Right lobe of liver (tissue), 6 donors: ENCODE data around the gene E2F6. TPM values are rescaled to one million over a fixed set of nuclear protein-coding genes. Genes with fewer than 3 reads are reported as not detected.

Experiments
- ATAC-seq, 4 donors: fragments of 200-7000 bp; cut with Tn5 transposase; one replicate each; pipeline ENCODE4 v1.9.1; 2020; ENCODE audit warnings: mild to moderate bottlenecking in 4 of 4, moderate library complexity in 4 of 4
- DNase-seq, 3 donors: peaks; one replicate each; pipeline ENCODE4 v3.0.0-alpha.2; 2020
- H3K27ac ChIP-seq, 3 donors: fragments of 200-600 bp; one replicate each; pipeline ENCODE4 v1.8.0; 2022
- H3K27me3 ChIP-seq, 2 donors: fragments of 200-600 bp; one replicate each; pipeline ENCODE4 v1.8.0; 2022
- H3K36me3 ChIP-seq, 4 donors: fragments of 200-600 bp; sonication (generic) in 1 of 4; one replicate each; pipeline versions ENCODE4 v1.5.1 to v1.8.0; 2017 to 2022; ENCODE audit warnings: control low read depth in 1 of 4
- H3K4me1 ChIP-seq, 4 donors: fragments of 200-600 bp; sonication (generic) in 1 of 4; one replicate each; pipeline versions ENCODE4 v1.5.1 to v1.8.0; 2017 to 2022; ENCODE audit warnings: control low read depth in 1 of 4
- H3K4me3 ChIP-seq, 3 donors: fragments of 200-600 bp; one replicate each; pipeline ENCODE4 v1.8.0; 2022
- H3K9me3 ChIP-seq, 4 donors: fragments of 200-600 bp; sonication (generic) in 1 of 4; one replicate each; pipeline versions ENCODE4 v1.5.1 to v1.8.0; 2017 to 2022; ENCODE audit warnings: control low read depth in 1 of 4
- CTCF ChIP-seq, 4 donors: fragments of 200-600 bp in 3 of 4; fragments of 450-650 bp in 1 of 4; IDR thresholded peaks; one replicate each; pipeline versions ENCODE4 v1.5.1 to v1.8.0; 2016 to 2022; ENCODE audit warnings: antibody characterized with exemption in 4 of 4, mild to moderate bottlenecking in 2 of 4
- POLR2A ChIP-seq: fragments of 450-650 bp; IDR thresholded peaks from one replicate; pipeline ENCODE4 v1.6.1; 2017; ENCODE audit warnings: antibody characterized with exemption, mild to moderate bottlenecking
- WGBS: methylation state at CpG from one replicate; pipeline ENCODE4 v1.1.6; 2018; ENCODE audit warnings: low coverage, low lambda C conversion rate; ENCODE audit not compliant: insufficient coverage; ENCODE audit errors: missing lambda C conversion rate; 5-methylcytosine and 5-hydroxymethylcytosine counted together
- intact Hi-C, 2 donors: fragments of 100-400 bp; cut with DNase I; formaldehyde crosslinking; loops; one replicate each; pipeline versions ENCODE4 v1.11.2 to v1.14.1; 2022
- total RNA-seq, 6 experiments: library from RNA; depleted of rRNA in 2 of 6; stranded (reverse); fragments of >200 nt in 2 of 6; fragmentation: NEBNext Ultra II Directional in 3 of 6; extraction: Animal tissue kit (Norgen Biotek cat#: 25700) in 3 of 6; gene quantifications; one replicate each; pipeline versions ENCODE4 v1.1.0 to v1.2.4, GENCODE V29; 2016 to 2023
- donor health status: DM: no; HTN: yes; CAD: no.
- donor health status: DM: no; HTN: no; CAD: no.
- donor health status: DM: no; HTN: no; CAD: no.
- donor health status: DM: no; HTN: yes; CAD: no.
- donor health status: DM: no; HTN: yes; CAD: no.

Gene E2F6
- total RNA-seq, 6 experiments from 2014 or later: 4.4 to 9.9 (median 5.8) TPM

DNA sequence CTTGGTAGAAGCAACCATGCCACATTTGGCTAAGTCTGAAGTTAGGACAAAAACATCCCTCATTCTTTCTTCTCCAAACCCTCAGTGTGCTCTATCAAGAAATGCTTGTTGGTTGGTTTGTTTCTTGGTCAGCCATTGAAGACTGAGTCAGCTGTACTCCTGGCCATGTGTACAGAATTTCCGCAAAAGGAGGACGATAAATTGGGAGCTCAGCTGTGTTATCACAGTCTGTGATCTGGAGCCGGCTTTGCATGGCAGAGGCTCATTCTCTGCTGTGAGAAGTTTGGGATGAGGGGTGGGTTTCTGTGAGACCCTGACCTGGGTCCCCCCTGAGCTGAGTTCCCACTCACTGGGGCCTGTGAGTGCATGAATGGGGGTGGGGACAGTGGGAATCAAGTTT lies 26.3 kb upstream of the E2F6 start:
- Histone ChIP-seq H3K27me3 (no peaks in the 10 kb centered on the region), H3K9me3 (no peaks in the 10 kb centered on the region), H3K4me1 (no peaks in the 10 kb centered on the region), H3K36me3 (no peaks in the 10 kb centered on the region), H3K27ac (no peak overlapping the region), H3K4me3 (no peak overlapping the region)
- 80% methylated on average over 2 of the region's 3 CpGs for WGBS
- intact Hi-C loops: no loop called here
- ATAC-seq (no peak), DNase-seq (no peak)
- TF ChIP-seq POLR2A (no peak), CTCF (IDR thresholded peaks at IDR 0.05) (no peak)

GRCh38 chr2:11491348-11491933 lies 25.5 kb upstream of the E2F6 start:
- Histone ChIP-seq H3K27me3 (no peaks in the 10 kb centered on the region), H3K9me3 (no peaks in the 10 kb centered on the region), H3K4me3 (no peak overlapping the region), H3K4me1 (no peaks in the 10 kb centered on the region), H3K27ac (no peak overlapping the region), H3K36me3 (no peaks in the 10 kb centered on the region)
- no peak for DNase-seq
- intact Hi-C loops: no loop called here
- TF ChIP-seq CTCF (IDR thresholded peaks at IDR 0.05): no peak
- TF ChIP-seq POLR2A: no peak
- WGBS: 67% methylated on average over 3 of the region's 3 CpGs
- ATAC-seq: no peak

DNA sequence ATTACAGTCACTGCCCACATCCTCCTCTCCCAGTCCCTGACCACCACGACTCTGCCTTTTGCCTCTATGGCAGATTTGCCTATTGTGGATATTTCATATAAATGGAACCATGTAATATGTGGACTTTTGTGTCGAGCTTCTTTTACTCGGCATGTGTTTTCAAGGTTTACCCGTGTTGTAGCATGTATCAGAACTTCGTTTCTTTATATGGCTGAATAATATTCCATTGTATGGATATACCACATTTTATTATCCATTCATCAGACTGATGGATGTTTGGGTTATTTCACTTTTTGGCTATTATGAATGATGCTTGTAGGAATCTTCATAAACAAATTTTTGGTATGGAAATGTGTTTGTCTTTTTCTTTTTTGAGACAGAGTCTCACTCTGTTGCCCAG lies 24.2 kb upstream of the E2F6 start:
- Histone ChIP-seq H3K27ac (no peak overlapping the region), H3K4me3 (no peak overlapping the region), H3K36me3 (no peaks in the 10 kb centered on the region), H3K4me1 (no peaks in the 10 kb centered on the region), H3K27me3 (no peaks in the 10 kb centered on the region), H3K9me3 (no peaks in the 10 kb centered on the region)
- DNase-seq: no peak
- intact Hi-C loops: no loop called here
- TF ChIP-seq POLR2A (no peak), CTCF (IDR thresholded peaks at IDR 0.05) (no peak)
- 87% methylated on average over 5 of the region's 5 CpGs for WGBS
- no peak for ATAC-seq

DNA sequence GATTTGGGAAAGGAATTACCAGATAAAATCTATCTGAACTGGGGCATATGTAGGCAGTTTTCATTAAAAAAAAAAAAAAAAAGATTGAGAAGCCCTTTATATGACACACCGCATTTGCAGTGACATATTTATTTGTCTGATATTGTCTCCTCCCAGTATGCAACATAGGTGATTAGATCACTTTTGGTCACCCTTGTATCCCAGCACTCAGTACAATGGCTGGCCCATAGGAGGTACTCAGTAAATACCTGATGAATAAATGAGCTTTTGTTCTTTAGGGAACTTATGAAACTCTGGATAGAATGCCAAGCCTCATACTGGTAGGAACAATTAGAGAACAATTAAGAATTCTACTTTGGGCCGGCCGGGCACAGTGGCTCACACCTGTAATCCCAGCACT lies 22.8 kb upstream of the E2F6 start:
- Histone ChIP-seq H3K9me3 (no peaks in the 10 kb centered on the region), H3K27ac (no peak overlapping the region), H3K4me3 (no peak overlapping the region), H3K36me3 (no peaks in the 10 kb centered on the region), H3K27me3 (no peaks in the 10 kb centered on the region), H3K4me1 (no peaks in the 10 kb centered on the region)
- 87% methylated on average over 3 of the region's 3 CpGs for WGBS
- intact Hi-C loops: no loop called here
- no peak for TF ChIP-seq POLR2A
- TF ChIP-seq CTCF (IDR thresholded peaks at IDR 0.05): no peak
- DNase-seq (no peak), ATAC-seq (no peak)
